Ureter (tissue), 1 donor: ENCODE data around the gene ZNF362. TPM values are rescaled to one million over a fixed set of nuclear protein-coding genes. Genes with fewer than 3 reads are reported as not detected.

ENCODE experiments used
- DNase-seq: peaks from one replicate; pipeline ENCODE4 v3.0.0-alpha.2; 2020; ENCODE audit warnings: low spot score
- total RNA-seq: library from RNA; stranded (reverse); gene quantifications from one replicate; pipeline ENCODE4 v1.2.4, GENCODE V29; 2023
- donor health status: DM: yes; HTN: yes; CAD: no.

The ZNF362 gene
- total RNA-seq, 1 donor from 2014 or later, result 53.7 TPM

DNA sequence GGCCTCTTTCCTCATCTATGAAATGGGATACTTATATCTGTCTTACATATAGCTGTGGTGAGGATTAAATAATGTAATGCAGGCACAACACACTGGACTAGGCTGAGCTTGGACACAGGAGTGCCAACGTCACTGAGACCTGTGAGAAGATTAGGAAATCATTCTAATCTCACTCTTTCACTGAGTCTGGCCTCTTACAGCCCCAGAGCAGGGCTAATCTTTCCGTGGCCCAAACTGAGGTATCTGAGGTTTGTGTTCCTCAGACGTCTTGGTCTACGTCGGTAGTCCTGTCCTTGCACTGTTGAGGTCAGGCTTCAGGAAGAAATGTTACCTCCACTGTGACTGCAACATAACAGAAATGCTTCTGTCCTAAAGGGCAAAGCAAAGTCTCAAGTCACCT, 87.2 kb downstream of the ZNF362 start:
- no peak for DNase-seq

DNA sequence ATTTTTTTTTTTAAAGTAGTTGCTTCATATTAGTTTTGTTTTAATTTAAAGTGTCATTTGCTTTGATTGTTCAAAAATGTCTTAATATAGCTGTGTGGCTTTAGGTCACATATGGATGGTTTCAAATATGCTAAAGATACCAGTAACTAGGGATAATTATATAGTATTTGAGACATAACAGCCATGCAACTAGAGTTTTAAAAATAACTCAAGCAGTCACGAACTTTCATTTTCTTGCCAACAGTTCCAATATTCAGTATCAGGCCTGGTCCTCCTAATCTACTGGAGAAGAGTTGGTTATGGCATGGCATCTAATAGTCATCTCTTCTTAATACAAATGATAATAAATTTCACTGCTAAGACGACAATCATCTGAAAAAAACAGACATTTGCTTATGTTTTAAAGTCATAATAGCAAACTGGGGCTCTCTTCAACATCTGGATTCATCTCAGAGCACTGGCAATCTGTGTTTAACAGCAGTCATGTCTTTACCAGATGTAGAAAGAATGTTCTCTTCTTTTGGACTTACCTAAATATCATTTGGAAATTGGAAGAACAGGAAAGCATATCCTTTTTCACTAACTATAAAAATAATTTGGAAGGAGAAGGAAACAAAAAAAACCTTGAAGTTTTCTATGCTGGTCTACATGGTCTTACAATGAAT, 88.7 kb downstream of the ZNF362 start:
- DNase-seq, result no peak

DNA sequence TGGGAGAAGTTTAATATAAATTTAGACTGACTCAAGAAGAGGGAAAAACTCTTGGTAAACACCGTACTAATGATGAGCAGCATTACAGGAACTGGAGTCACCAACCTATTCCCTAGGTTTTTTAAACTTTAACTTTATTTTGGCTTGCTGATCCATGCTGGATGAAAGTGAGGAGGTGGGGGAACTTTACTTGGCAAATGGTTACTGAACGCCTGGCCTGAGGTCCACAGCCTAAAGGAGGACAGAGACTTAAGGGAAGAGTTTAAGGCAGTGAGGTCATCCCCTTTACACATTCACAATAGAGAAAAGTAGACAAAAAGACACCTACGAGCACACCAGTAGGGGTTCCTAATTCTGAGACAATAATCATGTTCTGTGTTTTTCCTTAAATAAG, 90.2 kb downstream of the ZNF362 start:
- no peak for DNase-seq

DNA sequence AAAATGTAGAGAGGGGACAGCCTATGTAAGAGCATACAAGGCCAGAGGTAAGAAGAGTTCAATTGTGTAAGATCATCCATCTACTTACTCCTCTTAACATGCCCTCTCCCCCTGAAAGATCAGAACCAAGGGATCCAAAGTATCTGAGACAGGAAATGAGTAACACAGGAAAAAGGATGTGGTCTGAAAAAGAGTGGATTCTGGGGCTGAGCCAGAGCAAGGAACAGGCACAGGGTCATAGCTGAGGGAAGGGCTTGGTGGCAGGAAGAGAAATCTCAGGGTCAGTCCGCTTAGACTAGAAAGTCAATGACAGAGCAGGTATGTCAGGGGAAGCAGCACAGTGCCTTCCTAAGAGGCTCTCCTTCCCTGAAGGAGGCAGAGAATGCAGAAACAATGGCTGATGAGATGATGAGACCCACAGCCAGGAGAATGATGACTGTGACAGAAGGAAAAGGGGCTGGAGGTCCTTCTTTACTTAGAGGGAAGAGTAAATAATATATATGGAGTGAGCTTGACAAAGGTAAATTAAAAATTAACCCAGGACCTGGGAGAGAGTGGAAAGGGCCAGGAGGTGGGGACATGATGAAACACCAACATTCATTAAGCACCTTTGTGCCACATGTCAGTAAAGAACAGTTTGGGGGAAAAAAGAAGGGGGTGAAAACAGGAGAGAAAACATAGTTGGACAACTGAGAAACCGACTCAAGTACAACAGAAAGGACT, 90.8 kb downstream of the ZNF362 start:
- no peak for DNase-seq

DNA sequence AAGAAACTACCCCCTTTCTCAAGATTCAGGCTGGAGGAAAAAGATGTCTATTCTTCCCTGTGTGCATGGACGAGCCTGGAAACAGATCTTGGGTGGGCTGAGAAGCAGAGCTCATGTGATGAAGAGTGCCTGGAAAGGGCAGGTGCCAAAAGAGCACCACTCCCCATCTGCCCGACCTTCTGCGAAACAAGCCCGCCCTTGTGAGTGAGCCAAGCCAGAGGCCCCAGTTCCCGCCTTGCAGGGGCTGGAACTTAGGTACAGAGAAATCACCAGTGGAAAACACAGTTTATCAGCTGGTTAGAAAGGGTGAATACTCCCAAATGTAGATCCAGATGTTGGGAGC, 91.3 kb downstream of the ZNF362 start:
- no peak for DNase-seq

DNA sequence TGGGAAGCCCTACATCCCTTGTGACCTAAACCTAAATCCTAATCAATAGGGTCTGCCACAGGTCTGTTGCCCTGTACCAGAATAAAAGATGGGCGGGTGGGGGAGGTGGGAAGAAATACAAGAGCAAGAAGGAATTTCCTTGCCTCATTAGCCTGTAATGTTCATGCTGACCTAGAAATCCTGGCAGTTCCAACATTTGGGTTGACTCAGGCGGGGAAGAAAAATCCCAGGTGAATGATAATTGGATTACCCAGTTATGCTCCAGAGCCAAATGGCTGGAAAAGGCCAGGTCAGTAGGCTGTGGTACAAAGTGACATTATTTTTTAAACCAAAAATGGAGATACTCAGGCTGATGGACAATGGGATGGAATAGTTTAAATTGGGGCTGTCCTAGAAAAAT, 91.9 kb downstream of the ZNF362 start:
- DNase-seq, result no peak

DNA sequence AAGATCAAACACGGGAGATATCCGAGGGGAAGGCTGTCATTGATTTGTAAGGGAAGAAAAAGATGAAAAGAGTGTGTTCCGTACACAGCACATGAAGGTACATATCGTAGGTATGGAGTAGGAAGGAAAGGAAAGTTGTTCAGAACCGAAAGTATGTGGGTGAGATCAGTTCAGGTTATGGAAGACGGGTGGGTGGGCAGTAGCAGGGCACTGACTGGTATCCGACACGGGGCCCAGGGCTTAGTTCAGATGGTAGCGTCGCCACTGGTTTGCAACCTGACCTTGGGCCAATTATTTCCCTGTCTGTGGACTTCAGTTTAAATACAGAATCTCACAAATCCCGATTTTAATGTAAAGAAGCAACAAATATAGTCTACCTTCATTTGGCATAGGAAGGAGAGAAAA, 92.4 kb downstream of the ZNF362 start:
- DNase-seq, result no peak

DNA sequence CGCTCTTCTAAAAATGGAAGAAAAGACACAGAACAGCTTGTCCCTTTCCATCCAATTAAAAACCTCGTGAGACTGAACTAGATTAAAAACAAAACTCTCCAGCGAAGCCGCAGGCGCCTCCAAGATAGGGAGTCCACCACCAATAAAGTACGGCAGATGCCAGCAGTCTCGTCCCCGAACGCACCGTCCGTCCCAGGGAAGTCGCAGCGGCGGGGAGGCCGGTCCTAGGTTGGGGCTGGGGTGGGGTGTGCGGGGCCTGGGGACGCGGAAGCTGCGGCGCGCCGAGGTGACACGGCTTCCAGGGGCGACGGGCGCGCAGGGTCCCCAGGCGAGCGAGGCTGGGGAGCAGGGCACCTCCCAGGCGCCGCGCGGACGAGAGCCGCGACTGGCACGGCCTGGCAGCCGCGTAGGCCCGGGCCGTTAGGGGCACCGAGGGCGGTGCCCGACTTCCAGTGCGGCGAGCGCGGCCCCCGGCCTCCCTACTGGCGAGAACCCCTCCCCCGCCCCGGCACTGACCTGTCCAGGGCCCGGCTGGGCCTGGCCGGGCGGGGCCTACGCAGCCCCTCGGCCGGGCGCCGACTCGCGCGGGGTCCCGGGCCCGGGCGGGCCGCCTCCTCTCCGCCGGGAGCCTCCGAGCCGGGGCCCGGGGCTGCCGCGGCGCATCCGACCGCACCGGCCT, 92.9 kb downstream of the ZNF362 start:
- no peak for DNase-seq

DNA sequence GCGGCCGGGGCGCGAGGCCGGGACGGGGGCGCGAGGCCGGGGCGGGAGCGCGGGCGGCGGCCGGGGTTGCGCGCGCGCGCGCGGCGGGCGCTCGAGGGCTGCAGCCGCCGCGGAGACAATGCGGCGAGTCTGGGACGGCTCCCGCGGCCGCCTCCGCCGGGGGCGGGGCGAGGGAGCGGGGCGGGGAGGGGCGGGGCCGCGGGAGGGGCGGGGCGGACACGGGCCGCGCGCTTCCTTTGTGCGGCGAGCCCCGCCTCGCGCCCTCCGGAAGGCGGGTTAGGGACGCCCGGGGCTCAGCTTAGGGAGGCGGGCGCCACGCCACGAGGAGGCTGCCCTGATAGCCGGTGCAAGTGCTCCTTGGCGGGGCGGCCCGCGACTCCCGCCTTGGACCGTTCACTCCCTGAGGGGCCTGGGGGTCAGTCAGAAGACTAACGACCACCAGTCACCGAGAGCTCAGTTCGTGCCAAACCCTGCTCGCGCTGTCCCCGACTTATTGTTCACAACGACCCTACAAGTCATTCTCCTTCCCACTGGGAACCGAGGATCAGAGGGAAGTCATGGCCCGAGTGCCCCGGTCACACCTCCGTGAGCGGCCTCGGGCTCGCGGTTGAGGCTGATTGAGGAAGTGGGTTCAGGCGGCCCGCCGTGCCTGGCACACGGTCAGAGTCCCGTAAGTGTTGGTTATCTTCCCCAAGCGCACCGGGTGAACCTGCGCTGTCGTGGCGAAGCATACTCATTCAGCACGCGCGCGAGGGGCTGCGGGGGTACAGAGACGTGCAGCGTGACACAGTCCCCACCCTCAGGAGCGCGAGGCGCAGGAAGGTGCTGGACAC, 93.7 kb downstream of the ZNF362 start:
- DNase-seq, result peak; percentile 88

Other genes starting within 250 kb of the ZNF362 start
- 203 TPM for gene AK2, start 219.6 kb upstream of the ZNF362 start, total RNA-seq
- gene AZIN2, start 175.3 kb upstream of the ZNF362 start, total RNA-seq, result 4.6 TPM
- 16.1 TPM for gene TRIM62, start 74.4 kb upstream of the ZNF362 start, total RNA-seq
- not detected for gene A3GALT2, start 64.6 kb downstream of the ZNF362 start, total RNA-seq
- gene PHC2, start 174.6 kb downstream of the ZNF362 start, total RNA-seq, result 107 TPM
- 5.8 TPM for gene ZSCAN20, start 216.2 kb downstream of the ZNF362 start, total RNA-seq